ENCODE data around the gene CR1L. TPM values are rescaled to one million over a fixed set of nuclear protein-coding genes. Genes with fewer than 3 reads are reported as not detected.

CR1L gene
- total and polyA plus RNA-seq, 9 of the 15 experiments (the other 6 are each of a cell fraction or from before 2014, with no cell fraction given) = 10.1 to 74.8 (median 34.3) TPM

- peak; percentile 10; the same call in 1 of the 2 replicates for TF ChIP-seq REST (IDR thresholded peaks at IDR 0.05; ENCODE audit: borderline replicate concordance)
- TF ChIP-seq REST (CRISPR knock-in tag; IDR thresholded peaks at IDR 0.05; ENCODE audit: low read depth) = no peak
- peak; percentile 77 for TF ChIP-seq TEAD2 (tag; IDR thresholded peaks at IDR 0.05)
- 0 out of 2 replicates have a peak, but pooled peaks have one; percentile 14 for TF ChIP-seq LEF1 (IDR thresholded peaks at IDR 0.05)
These were observed 99.1 kb downstream of the CR1L start (continued) for GRCh38 chr1:207744000-207744534.

Data from K562 (cell line).